ENCODE results near the gene PCYT1A. TPM values are rescaled to one million over a fixed set of nuclear protein-coding genes. Genes with fewer than 3 reads are reported as not detected.
"Not testable (repeated sequence)": the region's sequence is repeated elsewhere in the genome, so short reads cannot be mapped to it uniquely, and the experiment has no call there.

Gene PCYT1A
- total RNA-seq, 1 donor from 2014 or later: 30.2 TPM

DNA sequence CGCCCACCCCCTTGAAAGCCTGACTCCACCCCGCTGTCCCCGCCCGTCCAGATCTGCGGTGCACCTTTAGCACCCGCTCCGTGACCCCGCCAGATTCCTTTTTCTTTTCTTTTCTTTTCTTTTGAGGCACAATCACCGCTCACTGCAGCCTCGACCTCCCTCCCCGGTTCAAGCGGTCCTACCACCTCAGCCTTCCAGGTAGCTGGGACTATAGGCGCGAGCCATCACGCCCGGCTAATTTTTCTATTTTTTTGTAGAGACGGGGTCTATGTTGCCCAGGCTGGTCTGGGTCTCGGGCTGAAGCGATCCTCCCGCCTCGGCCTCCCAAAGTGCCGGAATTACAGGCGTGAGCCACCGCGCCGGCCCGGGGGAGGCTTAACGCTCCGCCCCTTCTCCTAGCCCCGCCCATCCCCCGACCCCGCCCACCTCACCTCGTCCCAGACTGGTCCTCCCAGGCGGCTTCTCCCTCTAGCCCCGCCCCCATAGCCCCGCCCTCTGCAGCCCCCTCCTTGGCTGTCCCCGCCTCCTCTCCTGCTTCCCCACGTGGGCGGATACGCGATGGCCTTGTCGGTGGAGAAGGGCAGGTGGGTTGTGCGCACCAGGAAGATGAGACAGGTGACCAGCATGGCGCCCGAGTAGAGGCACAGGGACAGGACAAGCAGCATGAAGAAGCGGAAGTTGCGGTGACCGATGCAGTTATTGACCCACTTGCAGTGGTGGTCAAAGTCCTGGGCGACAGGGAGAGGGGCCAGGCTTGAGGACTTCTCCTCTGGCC is 79.5 kb downstream of the PCYT1A start:
- peaks cover 16% of the 10 kb centered on the region for H3K27me3 Mint-ChIP-seq (ENCODE audit: low read depth)
- TF ChIP-seq, protein P1, sequence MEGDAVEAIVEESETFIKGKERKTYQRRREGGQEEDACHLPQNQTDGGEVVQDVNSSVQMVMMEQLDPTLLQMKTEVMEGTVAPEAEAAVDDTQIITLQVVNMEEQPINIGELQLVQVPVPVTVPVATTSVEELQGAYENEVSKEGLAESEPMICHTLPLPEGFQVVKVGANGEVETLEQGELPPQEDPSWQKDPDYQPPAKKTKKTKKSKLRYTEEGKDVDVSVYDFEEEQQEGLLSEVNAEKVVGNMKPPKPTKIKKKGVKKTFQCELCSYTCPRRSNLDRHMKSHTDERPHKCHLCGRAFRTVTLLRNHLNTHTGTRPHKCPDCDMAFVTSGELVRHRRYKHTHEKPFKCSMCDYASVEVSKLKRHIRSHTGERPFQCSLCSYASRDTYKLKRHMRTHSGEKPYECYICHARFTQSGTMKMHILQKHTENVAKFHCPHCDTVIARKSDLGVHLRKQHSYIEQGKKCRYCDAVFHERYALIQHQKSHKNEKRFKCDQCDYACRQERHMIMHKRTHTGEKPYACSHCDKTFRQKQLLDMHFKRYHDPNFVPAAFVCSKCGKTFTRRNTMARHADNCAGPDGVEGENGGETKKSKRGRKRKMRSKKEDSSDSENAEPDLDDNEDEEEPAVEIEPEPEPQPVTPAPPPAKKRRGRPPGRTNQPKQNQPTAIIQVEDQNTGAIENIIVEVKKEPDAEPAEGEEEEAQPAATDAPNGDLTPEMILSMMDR (conservative IDR thresholded peaks at IDR 0.05): no peak
- peaks cover 9% of the 10 kb centered on the region for H3K4me1 Mint-ChIP-seq
- no peaks in the 10 kb centered on the region for H3K9me3 Mint-ChIP-seq
- H3K27ac Mint-ChIP-seq (ENCODE audit: unreplicated experiment): no peak overlapping the region
- no peak for DNase-seq (ENCODE audit: low read depth, low spot score)
- H3K36me3 Mint-ChIP-seq (ENCODE audit: low read depth): no peaks in the 10 kb centered on the region
- peak overlapping the region; percentile 61 for H3K4me3 Mint-ChIP-seq

DNA sequence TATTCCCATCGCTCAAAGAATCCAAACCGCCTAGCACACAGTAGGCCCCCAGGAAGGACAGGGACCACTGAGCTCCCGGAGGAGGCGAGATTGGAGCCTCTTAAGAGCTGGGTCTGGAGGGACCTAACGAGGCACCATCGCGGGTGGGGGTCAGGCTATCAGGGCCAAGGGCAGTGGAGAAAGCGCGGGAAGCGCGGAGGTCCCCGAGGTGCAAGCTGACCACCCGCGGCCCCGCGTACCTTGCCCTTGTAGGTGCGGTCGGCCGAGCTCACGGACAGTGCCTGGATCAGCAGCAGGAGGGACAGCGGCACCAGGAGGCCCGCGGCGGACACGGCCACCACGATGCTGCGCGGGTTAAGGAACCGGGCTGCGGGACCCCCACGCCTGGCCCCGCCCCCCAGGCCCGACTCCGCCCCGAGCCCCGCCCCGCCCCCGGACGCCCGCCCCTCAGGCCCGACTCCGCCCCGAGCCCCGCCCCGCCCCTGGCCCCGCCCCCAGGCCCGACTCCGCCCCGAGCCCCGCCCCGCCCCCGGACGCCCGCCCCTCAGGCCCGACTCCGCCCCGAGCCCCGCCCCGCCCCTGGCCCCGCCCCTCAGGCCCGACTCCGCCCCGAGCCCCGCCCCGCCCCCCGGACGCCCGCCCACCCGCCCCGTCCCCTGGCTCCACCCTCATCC is 80.2 kb downstream of the PCYT1A start:
- DNase-seq (ENCODE audit: low read depth, low spot score): no peak
- no peaks in the 10 kb centered on the region for H3K36me3 Mint-ChIP-seq (ENCODE audit: low read depth)
- peaks cover 16% of the 10 kb centered on the region for H3K27me3 Mint-ChIP-seq (ENCODE audit: low read depth)
- TF ChIP-seq, protein P1 (conservative IDR thresholded peaks at IDR 0.05): no peak
- peaks cover 12% of the 10 kb centered on the region for H3K4me1 Mint-ChIP-seq
- no peaks in the 10 kb centered on the region for H3K9me3 Mint-ChIP-seq
- H3K27ac Mint-ChIP-seq (ENCODE audit: unreplicated experiment): no peak overlapping the region
- H3K4me3 Mint-ChIP-seq: no peak overlapping the region

DNA sequence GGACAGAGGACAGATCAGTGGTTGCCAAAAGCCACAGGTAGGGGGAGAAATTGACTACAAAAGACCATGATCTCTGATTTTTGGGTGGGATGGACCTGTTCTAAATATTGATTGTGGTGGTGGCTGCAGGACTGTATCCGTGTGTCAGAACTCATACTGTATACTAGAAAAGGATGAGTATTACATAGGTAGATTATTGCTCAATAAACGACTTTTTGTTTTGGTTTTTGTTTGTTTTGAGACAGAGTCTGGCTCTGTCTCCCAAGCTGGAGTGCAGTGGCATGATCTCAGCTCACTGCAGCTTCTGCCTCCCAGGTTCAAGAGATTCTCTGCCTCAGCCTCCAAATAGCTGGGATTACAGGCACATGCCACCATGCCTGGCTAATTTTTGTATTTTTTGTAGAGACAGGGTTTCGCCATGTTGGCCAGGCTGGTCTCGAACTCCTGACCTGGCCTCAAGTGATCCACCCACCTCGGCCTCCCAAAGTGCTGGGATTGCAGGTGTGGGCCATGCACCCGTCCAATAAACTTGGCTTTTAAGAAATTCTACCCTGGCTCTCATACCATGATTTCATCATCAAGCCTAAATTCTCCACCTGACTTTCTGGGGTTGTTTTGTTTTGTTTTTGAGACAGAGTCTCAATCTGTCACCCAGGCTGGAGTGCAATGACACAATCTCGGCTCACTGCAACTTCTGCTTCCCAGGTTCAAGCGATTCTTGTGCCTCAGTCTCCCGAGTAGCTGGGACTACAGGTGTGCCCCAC is 81.9 kb downstream of the PCYT1A start:
- H3K27ac Mint-ChIP-seq (ENCODE audit: unreplicated experiment); H3K36me3 Mint-ChIP-seq (ENCODE audit: low read depth); DNase-seq (ENCODE audit: low read depth, low spot score); H3K4me1 Mint-ChIP-seq; H3K9me3 Mint-ChIP-seq; H3K4me3 Mint-ChIP-seq: not testable (repeated sequence)
- peaks cover 16% of the 10 kb centered on the region for H3K27me3 Mint-ChIP-seq (ENCODE audit: low read depth)

DNA sequence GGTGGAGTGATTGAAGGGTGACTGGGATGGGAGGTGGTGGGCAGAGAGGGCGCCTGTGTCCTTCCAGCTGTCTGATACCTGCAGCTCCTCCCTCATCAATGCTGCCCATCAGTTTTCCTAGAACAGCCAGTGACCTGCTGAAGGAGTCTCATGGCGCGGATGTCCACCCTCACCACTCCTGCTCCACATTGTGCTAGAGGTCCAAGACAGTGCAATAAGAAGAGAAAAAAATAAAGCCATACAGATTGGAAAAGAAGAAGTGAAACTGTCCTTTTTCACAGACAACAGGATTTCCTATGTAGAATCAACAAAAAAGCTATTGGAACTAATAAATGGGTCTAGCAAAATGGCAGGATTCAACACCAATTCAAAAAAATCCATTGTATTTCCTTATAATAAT is 83.7 kb downstream of the PCYT1A start:
- DNase-seq (ENCODE audit: low read depth, low spot score): no peak
- no peak overlapping the region for H3K27ac Mint-ChIP-seq (ENCODE audit: unreplicated experiment)
- peaks cover 16% of the 10 kb centered on the region for H3K27me3 Mint-ChIP-seq (ENCODE audit: low read depth)
- TF ChIP-seq, protein P1 (conservative IDR thresholded peaks at IDR 0.05): no peak
- H3K4me3 Mint-ChIP-seq: no peak overlapping the region
- H3K9me3 Mint-ChIP-seq: no peaks in the 10 kb centered on the region
- no peaks in the 10 kb centered on the region for H3K36me3 Mint-ChIP-seq (ENCODE audit: low read depth)
- peaks cover 3% of the 10 kb centered on the region for H3K4me1 Mint-ChIP-seq

DNA sequence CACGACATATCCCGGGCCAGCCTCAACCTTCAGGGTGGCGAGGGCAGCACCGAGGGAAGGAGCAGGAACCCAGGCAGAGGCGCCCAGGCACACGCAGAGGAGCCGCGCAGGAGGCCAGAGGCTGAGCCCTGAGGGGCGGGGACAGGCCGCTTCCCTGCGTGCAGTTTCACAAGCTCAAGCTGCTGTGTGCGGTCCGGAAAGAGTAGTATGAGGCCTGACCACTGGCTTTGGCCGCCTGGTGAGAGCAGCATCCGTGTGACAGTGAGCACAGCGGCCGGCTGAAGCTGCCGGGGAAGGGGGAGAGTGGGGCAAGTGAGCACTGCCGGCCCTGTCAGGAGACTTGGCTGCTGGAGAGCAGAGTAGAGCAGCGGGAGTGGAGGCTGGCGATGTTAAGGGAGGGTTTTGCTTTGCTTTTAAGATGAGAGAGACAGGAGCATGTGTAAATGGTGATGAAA is 85.0 kb downstream of the PCYT1A start:
- no peak overlapping the region for H3K4me3 Mint-ChIP-seq
- no peaks in the 10 kb centered on the region for H3K9me3 Mint-ChIP-seq
- H3K27ac Mint-ChIP-seq (ENCODE audit: unreplicated experiment): no peak overlapping the region
- no peaks in the 10 kb centered on the region for H3K36me3 Mint-ChIP-seq (ENCODE audit: low read depth)
- TF ChIP-seq, protein P1 (conservative IDR thresholded peaks at IDR 0.05): no peak
- no peak for DNase-seq (ENCODE audit: low read depth, low spot score)
- peaks cover 3% of the 10 kb centered on the region for H3K4me1 Mint-ChIP-seq
- H3K27me3 Mint-ChIP-seq (ENCODE audit: low read depth): peaks cover 16% of the 10 kb centered on the region

Measured in neural crest cell (in vitro differentiated cells).